PC-3 (cell line): ENCODE results near the gene SERPINE2. TPM values are rescaled to one million over a fixed set of nuclear protein-coding genes. Genes with fewer than 3 reads are reported as not detected.

ENCODE experiments used
- ATAC-seq: fragments of 200-7000 bp; cut with Tn5 transposase; 2 replicates; pipeline ENCODE4 v1.9.1; 2020; ENCODE audit warnings: mild to moderate bottlenecking, moderate library complexity
- BruUV-seq: library from RNA; stranded (reverse); fragments of 400-500 nt; replicated peaks from 2 replicates; lab custom pipeline; 2021; lab: Mats Ljungman, UMichigan
- CTCF ChIA-PET: fragments of 300-600 bp; sonication (Branson Sonifier 250); formaldehyde crosslinking; loops from one replicate; lab custom pipeline; 2022; ENCODE audit warnings: antibody characterized with exemption; lab: Charles Lee
- POLR2A ChIA-PET: fragments of 300-600 bp; sonication (Branson Sonifier 250); formaldehyde crosslinking; loops from one replicate; lab custom pipeline; 2022; ENCODE audit warnings: antibody characterized with exemption; ENCODE audit not compliant: unreplicated experiment; lab: Charles Lee
- DNase-seq: peaks from one replicate; pipeline ENCODE4 v3.0.0-alpha.2; 2015
- H2AFZ ChIP-seq: fragments of 300-600 bp; sonication (generic); 2 replicates; pipeline ENCODE4 v1.6.0; 2016; ENCODE audit warnings: antibody characterized with exemption, low read length
- H3F3A ChIP-seq: fragments of 300-600 bp; sonication (generic); one replicate; pipeline ENCODE4 v1.6.0; 2017; ENCODE audit warnings: antibody characterized with exemption, low read length, control low read depth, mild to moderate bottlenecking; ENCODE audit not compliant: unreplicated experiment
- H3K27ac ChIP-seq: fragments of 300-600 bp; sonication (generic); 2 replicates; pipeline ENCODE4 v1.5.1; 2016; ENCODE audit warnings: mild to moderate bottlenecking, low read length
- H3K27me3 ChIP-seq: fragments of 300-600 bp; sonication (generic); 2 replicates; pipeline ENCODE4 v1.6.1; 2016; ENCODE audit warnings: low read length, mixed read lengths
- H3K36me3 ChIP-seq: fragments of 300-600 bp; sonication (generic); 2 replicates; pipeline ENCODE4 v1.6.1; 2016; ENCODE audit warnings: low read depth, mixed run types, low read length, mixed read lengths
- H3K4me1 ChIP-seq: fragments of 300-600 bp; sonication (generic); 2 replicates; pipeline ENCODE4 v1.5.1; 2016; ENCODE audit warnings: low read length; ENCODE audit not compliant: insufficient read depth
- H3K4me2 ChIP-seq: fragments of 300-600 bp; sonication (generic); 2 replicates; pipeline ENCODE4 v1.6.0; 2016; ENCODE audit warnings: low read length
- H3K4me3 ChIP-seq: fragments of 300-600 bp; sonication (generic); 2 replicates; pipeline ENCODE4 v1.5.1; 2016; ENCODE audit warnings: mild to moderate bottlenecking, low read length, mixed read lengths
- H3K79me2 ChIP-seq: fragments of 300-600 bp; sonication (generic); 2 replicates; pipeline ENCODE4 v1.6.1; 2017; ENCODE audit warnings: low read length, mixed read lengths
- H3K9ac ChIP-seq: fragments of 300-600 bp; sonication (generic); 2 replicates; pipeline ENCODE4 v1.6.0; 2016; ENCODE audit warnings: mild to moderate bottlenecking, low read length
- H3K9me2 ChIP-seq: fragments of 300-600 bp; sonication (generic); replicated peaks from 2 replicates; pipeline ENCODE4 v1.6.1; 2016; ENCODE audit warnings: mixed run types, low read length, mixed read lengths
- H3K9me3 ChIP-seq: fragments of 300-600 bp; sonication (generic); 2 replicates; pipeline ENCODE4 v1.6.1; 2016; ENCODE audit warnings: low read length, mixed read lengths
- H4K20me1 ChIP-seq: fragments of 300-600 bp; sonication (generic); 2 replicates; pipeline ENCODE4 v1.6.1; 2016; ENCODE audit warnings: low read length, mixed read lengths
- CTCF ChIP-seq: fragments of 300-600 bp; sonication (generic); conservative IDR thresholded peaks from 2 replicates; pipeline ENCODE4 v1.5.1; 2017; ENCODE audit warnings: antibody characterized with exemption, low read depth, mild to moderate bottlenecking, low read length
- EZH2 ChIP-seq: fragments of 300-600 bp; sonication (generic); IDR thresholded peaks from one replicate; pipeline ENCODE4 v1.6.1; 2017; ENCODE audit warnings: antibody characterized with exemption, mild to moderate bottlenecking, low read length; ENCODE audit not compliant: unreplicated experiment
- EZH2phosphoT487 ChIP-seq: fragments of 300-600 bp; sonication (generic); IDR thresholded peaks from 2 replicates; pipeline ENCODE4 v1.6.1; 2018; ENCODE audit warnings: mild to moderate bottlenecking, antibody characterized with exemption, low read length, borderline replicate concordance
- intact Hi-C: fragments of 100-400 bp; cut with micrococcal nuclease; formaldehyde crosslinking; loops from 2 replicates; pipeline ENCODE4 v1.9.0; 2023
- total RNA-seq: library from RNA; depleted of rRNA; stranded (reverse); fragments of >200 nt; gene quantifications from 2 replicates; pipeline ENCODE4 v1.2.3, GENCODE V29; 2014

Gene SERPINE2
- total RNA-seq, 1 experiment from 2014 or later, result 17.1 TPM

DNA sequence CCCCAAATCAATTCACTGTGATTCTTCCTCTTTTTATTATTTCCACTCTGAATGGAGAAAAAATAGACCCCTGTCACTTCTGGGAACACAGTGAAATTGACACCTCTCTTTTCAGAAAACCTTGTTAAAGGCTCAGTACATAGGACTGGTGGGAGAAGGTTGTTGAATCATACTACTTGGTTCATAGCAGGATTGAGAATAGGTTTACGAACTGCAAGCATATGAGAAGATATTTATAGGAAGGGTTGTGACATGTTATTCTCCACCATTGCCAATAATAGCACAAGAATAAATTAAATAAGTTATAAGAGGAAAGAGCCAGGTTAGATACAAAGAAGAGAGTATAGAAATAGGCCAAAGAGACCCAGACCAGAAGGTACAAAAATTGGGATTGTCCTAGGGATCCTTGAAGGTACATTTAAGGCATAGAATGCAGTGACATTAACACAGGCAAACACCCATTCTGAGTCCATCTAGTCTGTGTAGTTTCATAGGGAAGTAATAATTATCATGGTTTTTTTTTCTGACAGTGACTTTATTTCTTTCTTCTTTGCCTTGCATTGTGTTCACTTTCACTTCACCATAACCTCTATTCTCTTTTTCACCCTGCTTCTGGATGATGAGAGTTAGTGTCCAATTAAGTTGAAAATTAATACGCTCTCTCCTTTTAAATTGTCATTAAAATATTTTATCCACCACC lies 21.8 kb upstream of the SERPINE2 start:
- Histone ChIP-seq H3K9me2 (no peaks in the 10 kb centered on the region), H3K4me1 (no peaks in the 10 kb centered on the region), H2AFZ (no peak overlapping the region), H3K4me2 (no peak overlapping the region), H3K27me3 (no peaks in the 10 kb centered on the region), H3K36me3 (no peaks in the 10 kb centered on the region), H3K79me2 (no peaks in the 10 kb centered on the region), H3K4me3 (no peak overlapping the region), H3F3A (no peaks in the 10 kb centered on the region), H3K9ac (no peak overlapping the region), H3K27ac (no peak overlapping the region), H4K20me1 (no peaks in the 10 kb centered on the region), H3K9me3 (no peaks in the 10 kb centered on the region)
- ChIA-PET CTCF (no interaction called here), POLR2A (no interaction called here)
- TF ChIP-seq CTCF (no peak), EZH2 (no peak), EZH2phosphoT487 (no peak)
- BruUV-seq, result no TSS peak
- ATAC-seq (no peak), DNase-seq (no peak)
- intact Hi-C loops, result no loop called here

GRCh38 chr2:224059178-224059577 lies 20.1 kb upstream of the SERPINE2 start:
- Histone ChIP-seq H4K20me1 (no peaks in the 10 kb centered on the region), H3K9me3 (no peaks in the 10 kb centered on the region), H3K36me3 (no peaks in the 10 kb centered on the region), H3K27me3 (no peaks in the 10 kb centered on the region), H3K4me2 (no peak overlapping the region), H3K79me2 (no peaks in the 10 kb centered on the region), H2AFZ (no peak overlapping the region), H3K27ac (no peak overlapping the region), H3K9me2 (no peaks in the 10 kb centered on the region), H3K4me3 (no peak overlapping the region), H3K4me1 (no peaks in the 10 kb centered on the region), H3K9ac (no peak overlapping the region), H3F3A (no peaks in the 10 kb centered on the region)
- intact Hi-C loops, result no loop called here
- no peak for TF ChIP-seq EZH2
- no peak for TF ChIP-seq CTCF
- TF ChIP-seq EZH2phosphoT487, result no peak
- no TSS peak for BruUV-seq
- ChIA-PET POLR2A (interaction anchor here (0.6 kb wide), 1 partner anchor 79 kb away, joined by 4 read pairs; no protein-coding TSS in a partner anchor), CTCF (no interaction called here)
- ATAC-seq, result no peak
- no peak for DNase-seq
